Fibroblast of lung (primary cell): ENCODE data around the gene CACNB2. TPM values are rescaled to one million over a fixed set of nuclear protein-coding genes. Genes with fewer than 3 reads are reported as not detected.

Experiments
- DNase-seq, 2 donors: peaks; one replicate each; pipeline versions ENCODE4 v3.0.0 to v3.0.0-alpha.2; 2010; ENCODE audit warnings: low read depth in 2 of 2
- H2AFZ ChIP-seq: 2 replicates; pipeline ENCODE4 v1.5.1; 2012; ENCODE audit warnings: low read length, control low read depth, inconsistent platforms
- H3K27ac ChIP-seq: 2 replicates; pipeline ENCODE4 v1.5.1; 2011; ENCODE audit warnings: low read length, control low read depth; ENCODE audit not compliant: insufficient read depth
- H3K27me3 ChIP-seq: 2 replicates; pipeline ENCODE4 v1.5.1; 2011; ENCODE audit warnings: mild to moderate bottlenecking, low read length; ENCODE audit not compliant: control insufficient read depth, insufficient read depth
- H3K36me3 ChIP-seq: 2 replicates; pipeline ENCODE4 v1.5.1; 2011; ENCODE audit warnings: low read length; ENCODE audit not compliant: control insufficient read depth, insufficient read depth
- H3K4me1 ChIP-seq: 2 replicates; pipeline ENCODE4 v1.5.1; 2011; ENCODE audit warnings: low read length; ENCODE audit not compliant: control insufficient read depth, insufficient read depth; ENCODE audit errors: extremely low read depth
- H3K4me2 ChIP-seq: 2 replicates; pipeline ENCODE4 v1.5.1; 2011; ENCODE audit warnings: low read length, control low read depth; ENCODE audit not compliant: insufficient read depth; ENCODE audit errors: extremely low read depth
- H3K4me3 ChIP-seq, 4 experiments: fragments of 200-600 bp in 1 of 4; sonication (generic) in 1 of 4; replicated peaks in 1 of 4; 2 replicates each; pipeline ENCODE4 v1.5.1; 2011 to 2016; ENCODE audit warnings: low read length in 4 of 4, low read depth in 3 of 4, mild to moderate bottlenecking in 3 of 4, control low read depth in 2 of 4, inconsistent platforms in 1 of 4, mixed read lengths in 1 of 4; ENCODE audit not compliant: insufficient read depth in 1 of 4; ENCODE audit errors: control extremely low read depth in 1 of 4
- H3K79me2 ChIP-seq: 2 replicates; pipeline ENCODE4 v1.5.1; 2012; ENCODE audit warnings: mild to moderate bottlenecking, low read length, inconsistent platforms; ENCODE audit not compliant: control insufficient read depth, insufficient read depth
- H3K9ac ChIP-seq: 2 replicates; pipeline ENCODE4 v1.5.1; 2011; ENCODE audit warnings: mild to moderate bottlenecking, low read length, control low read depth; ENCODE audit not compliant: insufficient read depth
- H3K9me3 ChIP-seq: 2 replicates; pipeline ENCODE4 v1.5.1; 2012; ENCODE audit warnings: low read depth, low read length; ENCODE audit not compliant: control insufficient read depth, insufficient read depth
- H4K20me1 ChIP-seq: 2 replicates; pipeline ENCODE4 v1.5.1; 2011; ENCODE audit warnings: low read length; ENCODE audit not compliant: control insufficient read depth, insufficient read depth; ENCODE audit errors: extremely low read depth
- CTCF ChIP-seq, 2 donors: IDR thresholded peaks in 1 of 2; conservative IDR thresholded peaks in 1 of 2; 1 replicate in 1 of 2; 2 replicates in 1 of 2; pipeline ENCODE4 v1.5.1; 2011 to 2012; ENCODE audit warnings: low read length in 2 of 2, control low read depth in 1 of 2, inconsistent platforms in 1 of 2, low read depth in 1 of 2, mild to moderate bottlenecking in 1 of 2
- EZH2 ChIP-seq: IDR thresholded peaks from 2 replicates; pipeline ENCODE4 v1.5.1; 2012; ENCODE audit warnings: low read length, control low read depth, mild to moderate bottlenecking; ENCODE audit errors: missing control alignments
- polyA plus RNA-seq, 2 donors: library from polyadenylated mRNA; depleted of rRNA in 1 of 2; stranded (reverse) in 1 of 2; unstranded in 1 of 2; fragments of >200 nt; gene quantifications; 2 replicates each; pipeline ENCODE4 v1.2.1, GENCODE V29; 2011 to 2012; ENCODE audit warnings: missing spikeins in 1 of 2
- total RNA-seq: library from RNA; depleted of rRNA; stranded (reverse); fragments of >200 nt; gene quantifications from 2 replicates; pipeline ENCODE4 v1.2.1, GENCODE V29; 2014

The CACNB2 gene
- total and polyA plus RNA-seq, 2 donors (not counting 1 experiment from before 2014, with no cell fraction given): 0.66 to 0.70 TPM

GRCh38 chr10:18501198-18501597 is 361.0 kb downstream of the CACNB2 start:
- DNase-seq: peak; percentile 24 to 62
- Histone ChIP-seq H3K9me3 (no peaks in the 10 kb centered on the region), H3K4me1 (peaks cover 2% of the 10 kb centered on the region), H3K4me3 (no peak overlapping the region), H3K27me3 (no peaks in the 10 kb centered on the region), H3K36me3 (no peaks in the 10 kb centered on the region), H4K20me1 (no peaks in the 10 kb centered on the region), H3K4me2 (no peak overlapping the region), H2AFZ (no peak overlapping the region), H3K9ac (no peak overlapping the region), H3K27ac (no peak overlapping the region), H3K79me2 (no peaks in the 10 kb centered on the region)
- no peak for TF ChIP-seq EZH2
- TF ChIP-seq CTCF (conservative IDR thresholded peaks at IDR 0.05 in 1 of 2, IDR thresholded peaks at IDR 0.05 in 1 of 2; ENCODE audit: low read depth in 1 of 2, low read length in 2 of 2): no peak

- H2AFZ ChIP-seq: no peak overlapping the region
- no peaks in the 10 kb centered on the region for H3K36me3 ChIP-seq
- H3K4me1 ChIP-seq: peaks cover 2% of the 10 kb centered on the region
- TF ChIP-seq CTCF (conservative IDR thresholded peaks at IDR 0.05 in 1 of 2, IDR thresholded peaks at IDR 0.05 in 1 of 2; ENCODE audit: low read depth in 1 of 2, low read length in 2 of 2) (no peak), EZH2 (no peak)
- no peaks in the 10 kb centered on the region for H3K27me3 ChIP-seq
- H3K79me2 ChIP-seq: no peaks in the 10 kb centered on the region
- H3K9me3 ChIP-seq: no peaks in the 10 kb centered on the region
- H4K20me1 ChIP-seq: no peaks in the 10 kb centered on the region
- no peak overlapping the region for H3K4me3 ChIP-seq
- no peak overlapping the region for H3K9ac ChIP-seq
- no peak overlapping the region for H3K4me2 ChIP-seq
- no peak overlapping the region for H3K27ac ChIP-seq
- no peak for DNase-seq
These were observed 361.4 kb downstream of the CACNB2 start for GRCh38 chr10:18501629-18502028.

DNA sequence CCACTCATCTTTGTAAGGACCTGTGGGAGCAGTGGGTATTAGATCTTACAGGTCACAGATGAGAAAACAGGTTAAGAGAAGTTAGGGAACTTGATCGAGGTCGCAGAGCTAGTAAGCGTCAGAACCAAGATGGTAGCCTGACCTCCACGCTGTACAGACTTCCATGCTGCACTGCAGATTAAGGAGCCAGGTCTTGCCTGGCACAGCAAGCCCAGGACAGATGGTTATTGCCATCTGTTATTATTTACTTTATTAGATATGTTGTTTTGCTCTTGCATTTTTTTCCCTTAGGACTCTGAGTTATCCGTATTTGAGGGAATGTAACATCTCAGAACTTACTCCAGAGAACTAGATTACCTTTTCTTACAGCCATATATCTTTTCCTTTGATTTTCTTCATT is 363.9 kb downstream of the CACNB2 start:
- no peaks in the 10 kb centered on the region for H3K36me3 ChIP-seq
- H3K9me3 ChIP-seq: no peaks in the 10 kb centered on the region
- H3K79me2 ChIP-seq: no peaks in the 10 kb centered on the region
- TF ChIP-seq EZH2 (no peak), CTCF (conservative IDR thresholded peaks at IDR 0.05 in 1 of 2, IDR thresholded peaks at IDR 0.05 in 1 of 2; ENCODE audit: low read depth in 1 of 2, low read length in 2 of 2) (no peak)
- H3K27me3 ChIP-seq: no peaks in the 10 kb centered on the region
- DNase-seq: no peak
- peaks cover 2% of the 10 kb centered on the region for H3K4me1 ChIP-seq
- H3K9ac ChIP-seq: no peak overlapping the region
- H2AFZ ChIP-seq: no peak overlapping the region
- H3K27ac ChIP-seq: no peak overlapping the region
- no peak overlapping the region for H3K4me3 ChIP-seq
- no peaks in the 10 kb centered on the region for H4K20me1 ChIP-seq
- no peak overlapping the region for H3K4me2 ChIP-seq
